ENCODE measurements around the gene MTAP.

- TF ChIP-seq EZH2phosphoT487 (IDR thresholded peaks at IDR 0.05; ENCODE audit: insufficient read depth, low read depth) (no peak), EZH2 (IDR thresholded peaks at IDR 0.05; ENCODE audit: insufficient read depth, poor library complexity, severe bottlenecking) (no peak)
Observed at GRCh38 chr9:21841133-21841532, 38.7 kb downstream of the MTAP start.
